ENCODE results near the gene TENT5A.
A peak's percentile ranks its signal among the peaks of the same experiment; 100 is the strongest.
"Not testable (repeated sequence)": the region's sequence is repeated elsewhere in the genome, so short reads cannot be mapped to it uniquely, and the experiment has no call there.

TENT5A gene

DNA sequence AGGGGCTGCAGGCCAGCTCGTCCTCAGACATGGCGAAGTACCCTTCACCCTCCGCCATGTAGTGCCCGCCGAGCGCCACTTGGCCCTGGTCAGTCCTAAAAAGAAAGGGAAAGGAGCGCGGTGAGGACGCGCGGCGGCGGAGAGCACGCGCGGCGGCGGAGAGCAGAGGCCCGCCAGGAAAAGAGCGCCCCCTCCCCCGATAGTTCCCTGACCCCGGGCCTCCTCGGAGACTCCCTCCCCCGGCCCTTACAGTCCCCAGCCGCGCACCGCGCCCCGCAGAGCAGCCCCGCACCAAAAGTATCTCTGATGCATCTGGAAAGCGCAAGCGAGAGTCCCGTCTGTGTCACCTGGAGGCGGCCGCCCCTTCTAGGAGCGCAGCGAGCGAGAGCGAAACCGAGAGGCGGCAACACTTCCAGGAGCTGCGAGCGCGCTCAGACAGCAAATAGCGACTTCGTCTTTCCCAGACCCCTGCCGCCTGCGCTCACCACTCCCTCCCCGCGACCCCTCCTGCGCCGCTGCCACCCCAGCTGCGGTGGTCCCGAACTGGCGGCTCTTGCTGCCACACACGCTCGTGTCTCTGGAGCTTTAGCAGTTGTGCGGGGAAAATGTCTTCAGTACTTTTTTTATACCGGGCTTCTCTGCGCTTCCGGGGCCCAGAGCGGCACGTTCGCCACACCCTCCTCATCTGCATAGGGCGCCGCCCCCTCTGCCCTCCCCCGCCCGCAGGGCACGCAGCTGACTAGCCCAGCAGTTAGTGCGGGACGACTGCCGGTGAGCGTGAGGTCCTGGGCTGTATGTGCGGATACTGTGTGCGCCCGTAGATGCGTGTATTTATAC, at the start of gene TENT5A:
Gene TENT5A, minus strand, starts transcription at position 598 of the 837 bp plus-strand sequence. Its CDS starts 540 bp downstream, at position 58.
- peak; percentile 93 for DNase-seq (ENCODE audit: low spot score)

DNA sequence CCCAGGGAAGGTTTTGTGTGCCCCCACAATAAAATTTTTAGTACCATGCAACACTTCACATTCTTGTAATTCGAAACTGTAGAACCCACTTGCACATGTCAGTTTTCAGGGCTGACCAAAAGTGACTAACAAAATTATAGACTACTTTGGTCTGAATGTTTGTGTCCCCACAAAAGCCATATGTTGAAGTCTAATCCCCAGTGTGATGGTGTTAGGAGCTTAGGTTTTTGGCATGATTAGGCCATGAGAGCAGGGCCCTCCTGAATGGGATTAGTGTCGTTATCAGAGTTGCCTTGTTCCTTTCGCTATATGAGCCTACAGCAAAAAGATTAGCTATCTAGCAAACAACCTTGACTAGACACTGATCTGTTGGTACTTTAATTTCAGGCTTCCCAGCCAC, 49.0 kb upstream of the TENT5A start:
- DNase-seq (ENCODE audit: low spot score) = no peak

DNA sequence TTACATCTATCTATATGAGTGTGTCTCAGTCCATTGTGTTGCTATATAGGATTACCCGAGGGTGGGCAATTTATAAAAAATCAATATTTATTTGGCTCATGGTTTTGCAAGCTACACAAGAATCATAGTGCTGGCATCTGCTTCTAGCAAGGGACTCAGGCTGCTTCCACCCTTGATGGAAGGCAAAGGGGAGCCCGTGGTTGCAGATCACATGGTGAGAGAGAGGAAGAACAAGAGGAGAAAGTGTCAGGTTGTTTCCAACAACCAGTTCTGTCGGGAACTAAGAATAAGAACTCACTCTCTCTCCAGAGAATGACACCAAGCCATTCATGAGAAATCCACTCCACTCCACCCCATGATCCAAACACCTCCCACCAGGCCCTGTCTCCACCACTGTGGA, 48.2 kb upstream of the TENT5A start:
- DNase-seq (ENCODE audit: low spot score) = no peak

DNA sequence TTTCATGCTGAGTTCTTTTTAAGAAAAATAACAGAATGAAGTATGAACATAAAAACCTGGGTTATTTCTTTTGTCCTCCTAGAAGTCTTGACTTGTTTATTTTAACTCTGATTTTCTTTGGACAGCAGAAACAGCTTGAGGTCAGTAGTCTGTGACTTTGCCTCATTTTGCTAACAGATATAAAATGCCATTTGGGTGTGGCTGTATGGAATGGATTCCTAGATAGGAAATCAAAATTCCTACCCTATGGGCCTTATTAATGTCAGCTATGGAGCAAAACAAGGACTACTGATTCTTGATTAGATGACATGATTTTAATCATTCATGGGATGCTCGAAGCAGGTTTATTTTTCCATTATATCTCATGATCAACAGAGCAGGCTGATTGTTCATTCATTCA, 46.8 kb upstream of the TENT5A start:
- DNase-seq (ENCODE audit: low spot score) = no peak

DNA sequence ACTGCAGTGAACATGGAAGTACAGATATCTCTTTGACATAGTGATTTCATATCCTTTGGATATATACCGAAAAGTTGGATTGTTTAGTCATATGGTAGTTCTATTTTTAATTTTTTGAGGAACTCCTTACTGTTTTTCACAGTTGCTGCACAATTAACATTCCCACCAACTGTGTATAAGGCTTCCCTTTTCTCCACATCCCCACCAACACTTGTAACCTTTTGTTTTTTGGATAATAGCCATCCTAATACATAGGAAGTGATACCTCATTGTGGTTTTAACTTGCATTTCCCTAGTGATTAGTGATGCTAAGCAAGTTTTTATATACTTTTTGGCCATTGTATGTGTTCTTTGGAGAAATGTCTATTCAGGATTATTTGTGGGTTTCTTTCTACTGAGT, 45.1 kb upstream of the TENT5A start:
- no peak for DNase-seq (ENCODE audit: low spot score)

DNA sequence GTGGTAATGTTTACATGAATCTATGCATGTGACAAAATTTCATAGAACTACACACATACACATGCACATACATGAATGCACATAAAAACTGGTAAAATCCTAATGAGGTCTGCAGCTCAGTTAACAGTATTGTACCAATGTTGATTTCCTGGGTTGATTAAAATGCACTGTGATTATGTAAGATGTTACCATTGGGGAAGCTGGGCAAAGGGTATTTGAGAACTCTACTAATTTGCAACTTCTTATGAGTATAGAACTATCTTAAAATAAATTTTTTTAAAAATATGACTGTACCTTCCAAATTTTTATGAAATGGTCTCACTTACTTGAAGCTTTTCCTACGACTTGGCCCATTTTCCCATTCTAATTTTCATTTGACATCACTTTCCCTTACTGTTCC, 43.4 kb upstream of the TENT5A start:
- no peak for DNase-seq (ENCODE audit: low spot score)

DNA sequence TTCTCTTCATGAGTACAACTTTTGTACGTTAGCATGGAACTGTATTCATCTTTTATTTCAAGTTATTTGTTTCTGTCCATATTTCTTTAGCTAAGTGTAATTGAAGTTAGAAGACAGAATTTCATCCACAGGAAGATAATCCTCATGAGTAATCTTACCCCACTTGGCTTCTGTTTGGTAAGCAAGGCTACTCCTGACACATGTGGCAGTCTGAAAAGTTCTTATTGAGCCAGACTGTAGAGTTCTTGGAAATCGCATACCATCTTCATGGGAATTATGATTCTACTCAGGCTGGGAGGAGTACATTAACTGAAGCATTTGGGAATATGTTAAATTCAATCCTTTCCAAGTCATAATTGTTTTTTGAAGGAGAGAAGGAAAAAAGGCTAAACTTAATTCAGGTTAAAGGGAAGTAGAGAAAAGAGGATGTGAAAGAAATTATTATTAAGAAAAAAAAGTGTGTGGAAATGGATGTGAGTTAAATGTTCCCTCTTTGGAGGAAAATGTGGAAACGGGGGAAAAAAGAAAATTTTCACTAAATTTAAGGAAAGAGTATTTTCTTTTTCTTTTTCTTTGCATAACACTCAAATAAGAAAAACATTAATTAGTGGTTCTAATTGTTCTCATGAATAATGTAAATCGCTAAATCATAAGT, 41.5 kb upstream of the TENT5A start:
- no peak for DNase-seq (ENCODE audit: low spot score)

DNA sequence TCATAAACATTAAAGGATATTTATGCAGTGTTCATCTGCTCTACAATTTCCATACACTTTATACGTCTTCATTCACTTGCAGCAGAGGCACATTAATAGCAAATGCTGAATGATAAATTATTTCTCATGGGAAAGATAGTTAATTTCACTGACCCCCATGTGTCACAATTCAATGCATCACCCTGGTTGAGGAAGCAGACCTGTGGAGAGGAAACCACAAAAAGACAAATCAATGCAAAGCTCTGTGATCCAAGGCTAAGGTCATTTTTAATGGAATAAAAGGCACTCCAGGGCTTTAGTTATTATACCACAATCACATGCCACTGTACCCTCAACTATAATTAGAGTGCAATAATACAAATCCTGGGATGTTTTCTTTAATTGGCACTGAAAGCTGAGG, 40.3 kb upstream of the TENT5A start:
- no peak for DNase-seq (ENCODE audit: low spot score)

DNA sequence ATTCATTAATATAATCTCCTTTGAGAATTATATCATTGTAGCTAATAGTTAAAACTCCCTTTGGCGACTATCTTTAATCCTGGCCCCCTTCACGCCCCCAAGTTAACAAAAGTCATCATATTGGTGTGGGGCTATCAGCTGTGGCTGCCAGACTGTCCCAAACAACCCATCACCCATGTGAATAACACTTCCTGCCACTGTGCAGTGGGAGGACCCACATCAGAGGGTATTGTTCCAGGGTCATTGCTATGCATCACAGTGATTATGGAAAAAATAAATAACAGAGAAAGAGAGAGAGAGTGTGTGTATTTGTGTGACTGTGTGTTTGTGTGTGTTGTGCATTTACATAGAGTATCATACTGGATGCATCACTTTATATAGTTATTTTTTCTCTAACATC, 39.3 kb upstream of the TENT5A start:
- no peak for DNase-seq (ENCODE audit: low spot score)

DNA sequence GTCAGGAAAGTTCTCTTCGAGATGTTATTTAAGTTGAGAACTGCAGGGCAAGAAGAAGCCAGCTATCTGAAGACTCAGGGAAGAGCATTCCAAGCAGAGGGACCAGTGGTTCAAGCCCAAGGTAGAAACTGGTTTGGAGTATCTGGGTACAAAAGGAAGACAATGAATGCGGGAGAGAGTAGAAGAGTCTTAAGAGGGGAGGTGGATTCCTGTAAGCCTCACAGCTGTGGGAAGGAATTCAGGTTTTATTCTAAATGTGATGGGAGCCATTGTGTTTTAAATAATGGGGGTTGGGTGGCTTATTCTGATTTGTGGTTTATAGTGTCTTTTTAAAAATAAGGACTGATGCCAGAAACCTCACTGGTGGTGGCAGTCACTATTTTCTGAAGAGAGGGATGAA, 37.6 kb upstream of the TENT5A start:
- DNase-seq (ENCODE audit: low spot score) = no peak

DNA sequence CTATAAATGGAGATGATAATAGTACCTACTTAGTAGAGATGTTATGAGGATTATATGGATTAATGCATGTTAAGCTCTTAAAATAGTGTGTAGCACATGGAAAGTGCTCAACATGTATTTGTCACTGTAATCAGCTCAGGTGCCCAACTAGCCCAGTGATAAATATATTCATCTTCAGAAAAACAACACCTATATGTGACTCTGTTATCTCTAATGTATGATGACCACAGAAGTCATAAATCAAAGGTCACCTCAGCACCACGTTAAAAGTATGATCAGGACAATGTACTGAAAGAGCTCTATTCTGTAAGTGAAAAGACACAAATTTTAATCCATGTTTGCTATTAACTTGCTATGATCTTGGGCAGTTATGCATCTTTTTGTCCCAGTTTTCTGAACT, 36.8 kb upstream of the TENT5A start:
- no peak for DNase-seq (ENCODE audit: low spot score)

DNA sequence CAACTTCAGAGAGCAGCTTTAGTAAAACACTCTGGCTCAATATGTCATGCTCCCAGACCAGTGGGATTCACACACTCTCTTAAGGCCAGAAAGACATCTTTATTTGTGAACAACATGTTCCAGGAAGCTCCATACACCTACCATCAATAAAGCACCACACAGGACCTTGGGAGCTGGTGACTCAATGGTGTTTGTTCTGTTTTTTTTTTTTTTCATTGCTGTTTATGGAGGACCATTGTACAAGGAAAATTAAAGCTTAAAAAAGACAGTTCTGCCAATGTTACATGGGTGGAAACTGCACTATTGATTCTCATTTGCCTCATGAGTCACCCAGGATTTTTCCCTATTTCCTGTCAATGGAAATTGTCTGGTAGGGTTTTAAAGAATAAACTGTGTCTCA, 36.3 kb upstream of the TENT5A start:
- no peak for DNase-seq (ENCODE audit: low spot score)

DNA sequence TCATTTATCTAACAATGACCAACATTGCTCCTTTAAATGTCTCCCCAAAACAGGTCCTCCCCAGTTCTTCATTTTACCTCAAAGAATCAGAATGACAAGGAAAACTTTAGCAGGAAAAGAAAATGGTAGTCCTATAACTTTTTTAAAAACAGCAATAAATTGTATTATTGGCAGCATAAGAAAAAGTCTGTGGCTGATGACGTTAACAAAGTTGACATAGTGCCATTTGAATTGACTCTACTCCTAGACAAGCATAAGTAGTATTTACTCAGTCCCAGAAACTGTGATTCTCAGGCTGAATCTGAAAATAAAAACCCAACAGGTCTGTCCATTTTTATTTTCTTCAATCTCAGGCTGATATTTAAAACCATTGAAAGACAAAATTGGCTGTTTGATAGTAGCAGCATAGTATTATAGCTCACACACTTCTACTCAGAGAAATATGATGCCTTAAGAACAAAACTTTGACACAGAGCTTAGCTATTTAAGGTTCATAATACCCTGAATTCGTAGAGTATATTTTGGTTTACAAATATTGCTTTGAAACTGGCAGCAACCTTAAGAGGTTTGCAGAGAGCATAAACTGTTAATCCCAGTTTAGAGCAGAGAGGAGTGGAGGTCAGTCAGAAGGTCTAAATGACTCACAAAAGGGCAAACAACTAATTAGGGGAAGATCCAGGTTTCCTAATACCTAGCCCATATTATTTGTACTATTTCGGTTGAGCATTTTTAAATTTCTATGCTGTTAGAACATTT, 35.0 kb upstream of the TENT5A start:
- no peak for DNase-seq (ENCODE audit: low spot score)

DNA sequence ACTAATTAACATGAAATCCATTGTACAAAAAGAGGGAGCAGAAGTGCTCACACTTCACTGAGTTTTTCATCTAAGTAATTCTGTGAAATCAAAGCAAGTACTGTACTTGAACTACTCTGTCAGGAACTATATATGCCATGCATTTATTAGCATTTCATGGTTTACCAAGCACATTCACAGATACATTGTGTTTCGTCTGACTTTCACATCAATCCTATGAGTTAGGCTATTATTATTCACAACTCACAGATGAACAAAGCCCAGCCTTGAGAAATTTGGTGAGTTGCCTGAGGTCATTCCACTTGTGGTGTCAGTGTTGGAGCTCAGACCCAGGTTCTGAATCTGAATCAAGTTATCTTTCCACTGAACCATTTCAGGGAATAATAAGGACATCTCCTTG, 33.7 kb upstream of the TENT5A start:
- DNase-seq (ENCODE audit: low spot score) = no peak

DNA sequence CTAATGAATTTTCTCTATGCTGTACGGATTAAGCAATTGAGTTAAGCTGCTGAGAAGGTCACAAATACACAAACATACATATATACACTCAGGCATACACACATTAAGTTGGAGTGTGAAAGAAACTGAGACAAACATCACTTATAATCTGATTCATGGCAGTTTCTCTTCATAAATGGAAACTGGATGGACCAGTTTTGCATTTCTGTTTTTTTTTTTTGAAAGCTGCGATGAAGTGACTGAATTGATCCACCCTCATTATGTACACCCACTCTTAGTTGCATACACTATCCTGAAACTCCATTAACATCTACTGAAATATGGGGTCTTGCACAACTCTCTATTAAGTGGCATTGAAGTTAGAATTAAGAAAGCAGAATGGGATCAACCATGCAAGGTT, 32.9 kb upstream of the TENT5A start:
- DNase-seq (ENCODE audit: low spot score) = no peak

DNA sequence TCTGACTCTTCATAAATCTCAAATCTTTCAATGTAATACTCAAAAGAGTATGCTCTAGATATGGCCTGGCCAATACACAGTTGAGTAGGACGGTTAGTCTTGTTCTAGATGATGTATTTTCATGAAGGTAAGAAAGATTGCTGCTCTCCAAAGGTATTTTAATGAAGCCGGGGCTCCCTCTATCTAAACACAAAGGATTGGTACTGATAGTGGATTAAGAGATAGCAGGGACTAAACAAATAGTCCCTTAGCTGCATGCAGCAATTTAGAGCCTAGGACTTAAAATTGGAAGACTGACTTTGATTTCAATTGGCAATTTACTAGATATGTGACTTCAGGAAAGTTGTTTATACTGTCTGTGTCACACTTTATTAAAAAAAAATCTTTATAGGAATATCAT, 31.4 kb upstream of the TENT5A start:
- DNase-seq (ENCODE audit: low spot score) = no peak

DNA sequence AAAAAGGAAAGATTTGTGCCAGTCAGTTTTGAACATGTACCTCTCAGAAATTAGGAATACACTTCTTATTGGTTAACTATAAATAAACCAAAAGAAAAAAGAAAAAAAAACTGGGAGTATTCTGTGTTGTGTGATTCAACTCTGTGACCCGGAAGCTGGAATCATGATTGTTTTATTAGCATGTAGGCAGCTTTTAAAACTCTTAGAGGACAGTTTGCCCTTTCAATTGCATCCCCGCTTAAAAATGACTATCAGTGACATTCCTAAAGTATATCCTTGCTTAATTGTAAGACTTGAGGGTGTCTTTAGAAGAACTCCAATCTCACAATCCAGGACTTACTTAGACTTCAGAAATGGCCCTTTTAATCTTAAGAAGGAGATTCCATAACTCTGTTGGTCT, 29.1 kb upstream of the TENT5A start:
- DNase-seq (ENCODE audit: low spot score) = no peak

DNA sequence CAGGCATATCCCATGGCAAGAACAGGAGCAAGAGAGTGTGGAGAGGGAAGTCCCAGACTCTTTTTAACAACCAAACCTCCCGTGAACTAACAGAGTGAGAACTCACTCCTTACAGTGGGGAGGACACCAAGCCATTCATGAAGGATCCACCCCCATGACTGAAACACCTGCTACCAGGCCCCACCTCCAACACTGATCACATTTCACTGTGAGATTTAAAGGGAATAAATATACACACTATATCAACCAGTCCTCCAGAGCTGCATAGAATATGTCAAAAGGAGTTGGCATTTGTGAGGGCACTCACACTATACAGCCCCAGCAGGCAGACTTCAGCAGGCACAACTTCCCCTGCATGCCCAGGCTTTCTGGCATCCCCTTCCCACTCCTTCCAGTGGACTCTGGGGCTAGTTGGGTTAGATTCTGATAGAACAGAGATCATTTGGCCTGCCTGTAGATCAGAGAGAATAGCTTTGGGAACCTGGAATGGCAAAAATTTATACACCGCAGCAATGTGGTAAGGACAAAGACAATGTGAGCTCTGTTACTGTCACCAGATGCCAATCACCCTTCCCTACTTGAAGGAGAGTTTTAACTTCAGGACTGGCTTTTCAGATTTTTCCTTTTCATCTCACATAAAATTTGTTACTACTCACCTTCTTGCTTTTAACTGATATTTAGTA, 25.2 kb upstream of the TENT5A start:
- no peak for DNase-seq (ENCODE audit: low spot score)

DNA sequence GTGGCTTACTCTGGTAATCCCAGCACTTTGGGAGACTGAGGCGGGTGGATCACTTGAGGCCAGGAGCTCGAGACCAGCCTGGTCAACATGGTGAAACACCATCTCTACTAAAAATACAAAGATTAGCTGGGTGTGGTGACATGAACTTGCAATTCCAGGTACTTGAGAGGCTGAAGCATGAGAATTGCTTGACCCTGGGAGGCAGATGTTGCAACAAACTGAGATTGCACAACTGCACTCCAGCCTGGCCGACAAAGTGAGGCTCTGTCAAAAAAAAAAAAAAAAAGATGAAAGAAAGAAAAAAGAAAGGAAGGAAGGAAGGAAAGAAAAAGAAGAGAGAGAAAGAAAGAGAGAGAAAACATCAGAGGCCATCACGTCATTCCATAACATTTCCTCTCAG, 23.7 kb upstream of the TENT5A start:
- DNase-seq (ENCODE audit: low spot score) = not testable (repeated sequence)

DNA sequence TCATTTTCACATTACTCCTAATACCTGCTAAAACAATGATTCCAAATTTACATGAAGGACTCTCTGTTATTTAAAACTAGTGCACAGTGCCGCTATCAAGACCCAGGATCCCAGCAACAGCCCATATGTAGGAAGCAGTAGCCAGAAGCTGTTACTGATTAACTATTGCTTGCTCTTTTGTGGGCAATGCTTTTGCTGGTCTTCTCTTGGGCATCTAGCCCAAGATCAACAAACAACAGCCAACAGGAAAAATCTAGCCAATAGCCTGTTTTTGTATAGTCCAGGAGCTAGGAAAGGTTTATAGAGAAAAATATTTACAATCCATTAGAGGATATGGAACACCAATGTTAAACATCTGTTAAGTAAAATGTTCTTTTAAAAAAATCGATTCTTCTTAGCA, 22.1 kb upstream of the TENT5A start:
- DNase-seq (ENCODE audit: low spot score) = no peak

DNA sequence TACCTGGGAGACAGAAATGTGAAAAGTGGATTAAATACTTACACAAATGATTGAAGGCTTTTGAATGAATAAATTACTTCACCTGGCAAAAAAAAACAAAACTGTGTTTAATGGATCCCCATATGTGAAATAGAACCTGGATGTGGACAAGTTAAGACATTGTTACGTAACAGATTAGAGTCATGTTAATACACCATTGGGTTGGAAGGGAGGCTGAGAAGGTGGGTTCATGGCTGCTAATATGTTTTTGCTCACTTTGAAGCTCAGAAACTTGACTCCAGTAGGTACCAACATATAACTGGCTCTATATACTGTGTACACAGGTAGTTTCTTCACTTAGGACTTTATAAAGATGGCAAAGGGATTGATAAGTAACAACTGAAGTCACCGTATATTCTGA, 21.4 kb upstream of the TENT5A start:
- DNase-seq (ENCODE audit: low spot score) = no peak

DNA sequence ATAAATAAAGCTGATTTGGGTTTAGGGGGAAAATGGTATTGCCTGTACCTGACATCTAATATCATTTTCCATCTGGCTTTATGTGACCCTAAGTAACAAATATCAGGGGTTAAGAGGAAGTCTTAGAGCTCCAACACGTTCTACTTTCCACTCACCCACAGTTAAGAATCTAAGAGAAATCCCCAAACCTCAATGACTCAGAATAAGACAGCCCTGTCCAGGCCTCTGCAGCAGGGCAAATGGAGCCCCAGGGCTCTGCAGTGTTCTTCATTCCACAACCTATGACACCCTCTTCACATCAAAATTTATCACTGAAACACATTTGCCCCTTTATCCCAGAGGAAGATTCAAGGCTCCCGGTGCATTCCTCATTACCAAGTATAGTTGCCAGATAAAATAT, 20.3 kb upstream of the TENT5A start:
- DNase-seq (ENCODE audit: low spot score) = peak; percentile 11

DNA sequence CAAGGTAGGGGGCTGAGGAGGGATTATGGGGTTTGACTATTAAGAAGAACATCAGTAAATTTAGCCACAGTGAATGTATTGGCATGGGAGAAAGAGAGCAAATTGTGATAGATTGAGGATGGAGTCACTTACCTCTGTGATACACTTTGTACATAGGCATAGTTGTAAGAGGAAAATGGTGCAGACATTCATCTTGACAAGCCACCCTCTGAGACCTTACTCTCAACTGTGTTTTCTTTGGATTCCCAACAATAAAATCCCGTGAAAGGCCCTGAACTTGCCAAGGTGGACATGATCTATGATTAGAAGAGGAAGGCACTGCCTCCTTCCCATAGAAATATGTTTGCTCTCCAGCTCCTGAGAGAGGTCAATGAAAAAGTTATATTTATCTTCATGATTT, 18.6 kb upstream of the TENT5A start:
- DNase-seq (ENCODE audit: low spot score) = no peak
